ENCODE results near the gene ERCC2. TPM values are rescaled to one million over a fixed set of nuclear protein-coding genes. Genes with fewer than 3 reads are reported as not detected.

The ERCC2 gene
- total RNA-seq, 1 donor from 2014 or later: 32.2 TPM

DNA sequence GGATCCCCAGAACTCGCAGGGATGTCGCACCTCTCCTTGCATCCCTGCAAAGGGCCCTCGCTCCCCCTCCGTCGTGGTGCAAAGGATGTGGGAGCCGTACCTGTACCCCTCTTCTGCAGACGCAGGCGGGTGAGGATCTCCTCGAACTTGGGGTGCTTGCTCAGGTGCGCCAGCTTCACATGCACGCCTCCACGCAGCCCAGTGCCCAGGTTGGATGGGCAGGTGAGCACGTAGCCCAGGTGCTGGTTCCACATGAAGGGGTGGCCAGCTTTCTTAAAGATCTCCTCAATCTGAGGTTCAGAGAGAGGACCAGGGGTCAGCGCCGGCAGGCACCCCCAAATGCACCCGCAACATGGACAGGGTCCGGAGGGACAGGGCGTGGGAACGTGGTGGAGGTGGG is 63.0 kb downstream of the ERCC2 start:
- TF ChIP-seq, protein P1, sequence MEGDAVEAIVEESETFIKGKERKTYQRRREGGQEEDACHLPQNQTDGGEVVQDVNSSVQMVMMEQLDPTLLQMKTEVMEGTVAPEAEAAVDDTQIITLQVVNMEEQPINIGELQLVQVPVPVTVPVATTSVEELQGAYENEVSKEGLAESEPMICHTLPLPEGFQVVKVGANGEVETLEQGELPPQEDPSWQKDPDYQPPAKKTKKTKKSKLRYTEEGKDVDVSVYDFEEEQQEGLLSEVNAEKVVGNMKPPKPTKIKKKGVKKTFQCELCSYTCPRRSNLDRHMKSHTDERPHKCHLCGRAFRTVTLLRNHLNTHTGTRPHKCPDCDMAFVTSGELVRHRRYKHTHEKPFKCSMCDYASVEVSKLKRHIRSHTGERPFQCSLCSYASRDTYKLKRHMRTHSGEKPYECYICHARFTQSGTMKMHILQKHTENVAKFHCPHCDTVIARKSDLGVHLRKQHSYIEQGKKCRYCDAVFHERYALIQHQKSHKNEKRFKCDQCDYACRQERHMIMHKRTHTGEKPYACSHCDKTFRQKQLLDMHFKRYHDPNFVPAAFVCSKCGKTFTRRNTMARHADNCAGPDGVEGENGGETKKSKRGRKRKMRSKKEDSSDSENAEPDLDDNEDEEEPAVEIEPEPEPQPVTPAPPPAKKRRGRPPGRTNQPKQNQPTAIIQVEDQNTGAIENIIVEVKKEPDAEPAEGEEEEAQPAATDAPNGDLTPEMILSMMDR (conservative IDR thresholded peaks at IDR 0.05; ENCODE audit: low read depth, low read length): no peak
- no peak overlapping the region for H3K4me3 ChIP-seq (ENCODE audit: low read depth, low read length)
- DNase-seq (ENCODE audit: low read depth): no peak

DNA sequence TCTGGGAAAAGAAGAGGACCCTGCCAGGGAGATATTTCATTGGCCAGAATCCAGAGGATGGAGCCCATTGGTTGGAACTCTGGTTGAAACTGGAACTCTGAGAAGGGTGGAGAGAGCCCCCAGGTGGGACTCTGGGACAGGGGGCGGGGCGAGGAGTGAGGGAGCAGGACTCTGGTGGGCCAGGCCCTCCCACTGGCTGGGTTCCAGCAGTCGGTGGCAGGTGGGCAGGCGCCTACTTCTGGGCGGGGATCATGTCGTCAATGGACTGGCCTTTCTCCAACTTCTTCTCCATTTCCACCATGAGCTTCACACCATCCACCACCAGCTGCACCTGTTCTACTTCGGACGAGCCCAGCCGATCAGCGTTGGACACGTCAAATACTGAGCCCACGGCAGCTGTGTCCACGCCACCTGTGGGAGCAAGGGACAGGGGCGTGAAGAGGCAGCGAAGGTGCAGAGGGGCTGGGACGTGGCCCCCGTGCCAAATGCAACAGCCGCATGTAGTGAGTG is 63.8 kb downstream of the ERCC2 start:
- TF ChIP-seq, protein P1 (conservative IDR thresholded peaks at IDR 0.05; ENCODE audit: low read depth, low read length): no peak
- DNase-seq (ENCODE audit: low read depth): no peak
- H3K4me3 ChIP-seq (ENCODE audit: low read depth, low read length): no peak overlapping the region

DNA sequence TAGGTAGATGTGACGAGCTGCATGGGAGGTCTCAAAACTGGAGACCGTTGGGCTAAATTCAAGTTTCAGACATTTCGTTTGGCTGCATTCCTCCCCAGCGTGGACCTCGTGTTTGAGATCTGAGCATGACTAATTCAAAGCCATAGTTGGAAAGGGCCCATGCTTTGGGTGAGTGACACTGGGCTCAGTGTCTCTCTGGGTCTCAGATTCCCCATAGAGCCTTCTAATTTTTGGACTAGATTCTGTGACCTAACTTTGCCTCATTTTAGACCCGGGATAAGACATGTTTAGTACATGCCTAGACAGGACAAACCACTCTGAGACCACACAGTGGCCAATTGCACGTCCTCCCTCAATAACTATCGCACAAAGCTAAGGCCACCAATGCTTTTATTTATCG is 64.3 kb downstream of the ERCC2 start:
- no peak overlapping the region for H3K4me3 ChIP-seq (ENCODE audit: low read depth, low read length)
- TF ChIP-seq, protein P1 (conservative IDR thresholded peaks at IDR 0.05; ENCODE audit: low read depth, low read length): no peak
- DNase-seq (ENCODE audit: low read depth): no peak

DNA sequence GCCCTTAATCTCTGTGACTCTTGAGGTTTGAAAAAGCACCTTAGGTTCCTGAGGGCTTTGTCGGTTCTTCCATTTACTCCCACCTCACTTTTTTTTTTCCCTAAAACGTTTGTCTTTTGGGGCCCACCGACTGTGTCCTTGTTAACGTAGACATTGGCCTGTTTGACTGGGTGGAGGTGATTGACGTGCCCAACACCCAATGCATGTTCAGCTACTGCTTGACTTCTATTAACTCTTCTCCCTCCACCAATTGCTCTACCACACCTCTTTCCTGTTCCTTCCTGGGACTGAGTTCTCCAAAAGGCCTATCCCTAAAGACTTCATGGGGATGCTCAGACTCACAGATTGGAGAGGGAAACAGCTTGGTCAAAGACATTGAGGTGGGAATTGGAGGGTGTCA is 65.0 kb downstream of the ERCC2 start:
- DNase-seq (ENCODE audit: low read depth): no peak
- H3K4me3 ChIP-seq (ENCODE audit: low read depth, low read length): no peak overlapping the region
- TF ChIP-seq, protein P1 (conservative IDR thresholded peaks at IDR 0.05; ENCODE audit: low read depth, low read length): no peak

DNA sequence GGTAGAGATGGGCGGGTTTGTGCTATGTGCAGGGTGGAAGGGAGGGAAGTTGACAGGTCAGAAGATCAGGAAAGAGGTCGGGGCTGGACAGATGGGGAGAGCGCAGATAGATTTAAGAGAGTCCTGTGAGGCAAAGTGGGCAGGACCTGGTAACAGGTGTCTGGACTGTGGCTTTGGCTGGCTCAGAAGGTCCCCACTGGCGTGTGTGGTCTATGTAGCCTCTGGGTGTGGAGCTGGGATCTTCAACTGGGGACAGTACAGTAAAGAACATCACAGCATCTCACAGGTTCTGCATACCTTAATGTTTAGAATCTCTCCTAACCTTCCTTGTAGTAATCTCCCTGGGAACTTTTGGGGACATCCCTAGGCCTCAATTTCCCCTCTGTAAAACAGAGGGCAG is 65.4 kb downstream of the ERCC2 start:
- no peak overlapping the region for H3K4me3 ChIP-seq (ENCODE audit: low read depth, low read length)
- TF ChIP-seq, protein P1 (conservative IDR thresholded peaks at IDR 0.05; ENCODE audit: low read depth, low read length): no peak
- DNase-seq (ENCODE audit: low read depth): no peak

DNA sequence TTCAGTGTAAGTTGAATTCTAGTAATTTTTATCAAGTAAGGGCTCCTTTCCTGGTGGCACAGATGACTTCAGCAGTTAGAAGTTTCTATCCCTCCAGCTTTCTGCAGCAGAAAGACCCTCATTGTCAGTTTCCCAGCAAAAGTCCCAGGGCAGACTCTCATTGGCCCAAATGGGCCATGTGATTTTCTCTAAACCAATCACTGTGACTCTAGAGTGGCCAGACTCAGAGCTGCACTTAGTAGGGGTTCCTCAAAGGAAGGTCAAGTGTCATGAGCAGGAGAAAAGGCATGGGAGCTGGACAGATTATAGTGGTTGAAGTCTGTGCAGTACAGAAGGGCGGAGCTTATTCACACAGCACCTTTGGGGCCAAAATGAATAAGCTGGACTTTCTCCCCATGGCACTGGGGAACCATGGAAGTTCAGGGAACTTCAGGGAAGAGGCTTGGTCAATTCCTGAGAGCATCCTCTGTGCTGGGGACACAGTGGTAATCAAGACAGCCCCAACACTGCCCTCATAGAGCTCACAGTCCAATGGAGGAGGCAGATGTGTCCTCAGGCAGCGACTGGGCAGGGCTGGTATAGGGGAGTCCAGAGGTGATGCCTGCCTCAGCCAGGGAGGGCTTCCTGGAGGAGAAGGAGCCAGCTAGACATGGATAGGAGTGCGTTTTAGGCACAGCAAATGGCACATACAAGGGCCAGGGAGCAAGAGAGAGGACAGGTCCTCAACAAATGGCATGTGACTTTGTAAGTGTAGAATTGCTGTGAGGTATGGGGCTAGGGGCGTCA is 66.0 kb downstream of the ERCC2 start:
- no peak overlapping the region for H3K4me3 ChIP-seq (ENCODE audit: low read depth, low read length)
- TF ChIP-seq, protein P1 (conservative IDR thresholded peaks at IDR 0.05; ENCODE audit: low read depth, low read length): no peak
- no peak for DNase-seq (ENCODE audit: low read depth)
